Right lobe of liver (tissue), 6 donors: Measurements from ENCODE around the gene AFF4. TPM values are rescaled to one million over a fixed set of nuclear protein-coding genes. Genes with fewer than 3 reads are reported as not detected.
A peak's percentile ranks its signal among the peaks of the same experiment; 100 is the strongest.
"Not testable (repeated sequence)": the region's sequence is repeated elsewhere in the genome, so short reads cannot be mapped to it uniquely, and the experiment has no call there.

Experiments
- ATAC-seq, 4 donors: fragments of 200-7000 bp; cut with Tn5 transposase; one replicate each; pipeline ENCODE4 v1.9.1; 2020; ENCODE audit warnings: mild to moderate bottlenecking in 4 of 4, moderate library complexity in 4 of 4
- DNase-seq, 3 donors: peaks; one replicate each; pipeline ENCODE4 v3.0.0-alpha.2; 2020
- H3K27ac ChIP-seq, 3 donors: fragments of 200-600 bp; one replicate each; pipeline ENCODE4 v1.8.0; 2022
- H3K27me3 ChIP-seq, 2 donors: fragments of 200-600 bp; one replicate each; pipeline ENCODE4 v1.8.0; 2022
- H3K36me3 ChIP-seq, 4 donors: fragments of 200-600 bp; sonication (generic) in 1 of 4; one replicate each; pipeline versions ENCODE4 v1.5.1 to v1.8.0; 2017 to 2022; ENCODE audit warnings: control low read depth in 1 of 4
- H3K4me1 ChIP-seq, 4 donors: fragments of 200-600 bp; sonication (generic) in 1 of 4; one replicate each; pipeline versions ENCODE4 v1.5.1 to v1.8.0; 2017 to 2022; ENCODE audit warnings: control low read depth in 1 of 4
- H3K4me3 ChIP-seq, 3 donors: fragments of 200-600 bp; one replicate each; pipeline ENCODE4 v1.8.0; 2022
- H3K9me3 ChIP-seq, 4 donors: fragments of 200-600 bp; sonication (generic) in 1 of 4; one replicate each; pipeline versions ENCODE4 v1.5.1 to v1.8.0; 2017 to 2022; ENCODE audit warnings: control low read depth in 1 of 4
- CTCF ChIP-seq, 4 donors: fragments of 200-600 bp in 3 of 4; fragments of 450-650 bp in 1 of 4; IDR thresholded peaks; one replicate each; pipeline versions ENCODE4 v1.5.1 to v1.8.0; 2016 to 2022; ENCODE audit warnings: antibody characterized with exemption in 4 of 4, mild to moderate bottlenecking in 2 of 4
- POLR2A ChIP-seq: fragments of 450-650 bp; IDR thresholded peaks from one replicate; pipeline ENCODE4 v1.6.1; 2017; ENCODE audit warnings: antibody characterized with exemption, mild to moderate bottlenecking
- WGBS: methylation state at CpG from one replicate; pipeline ENCODE4 v1.1.6; 2018; ENCODE audit warnings: low coverage, low lambda C conversion rate; ENCODE audit not compliant: insufficient coverage; ENCODE audit errors: missing lambda C conversion rate; 5-methylcytosine and 5-hydroxymethylcytosine counted together
- intact Hi-C, 2 donors: fragments of 100-400 bp; cut with DNase I; formaldehyde crosslinking; loops; one replicate each; pipeline versions ENCODE4 v1.11.2 to v1.14.1; 2022
- total RNA-seq, 6 experiments: library from RNA; depleted of rRNA in 2 of 6; stranded (reverse); fragments of >200 nt in 2 of 6; fragmentation: NEBNext Ultra II Directional in 3 of 6; extraction: Animal tissue kit (Norgen Biotek cat#: 25700) in 3 of 6; gene quantifications; one replicate each; pipeline versions ENCODE4 v1.1.0 to v1.2.4, GENCODE V29; 2016 to 2023
- donor health status: DM: no; HTN: yes; CAD: no.
- donor health status: DM: no; HTN: no; CAD: no.
- donor health status: DM: no; HTN: no; CAD: no.
- donor health status: DM: no; HTN: yes; CAD: no.
- donor health status: DM: no; HTN: yes; CAD: no.

The AFF4 gene
- total RNA-seq, 6 experiments from 2014 or later = 16.4 to 26.8 (median 20.2) TPM

- no peak for TF ChIP-seq POLR2A
- no peak for TF ChIP-seq CTCF (IDR thresholded peaks at IDR 0.05)
Measured at GRCh38 chr5:132953710-132954109, 9.7 kb downstream of the AFF4 start.

DNA sequence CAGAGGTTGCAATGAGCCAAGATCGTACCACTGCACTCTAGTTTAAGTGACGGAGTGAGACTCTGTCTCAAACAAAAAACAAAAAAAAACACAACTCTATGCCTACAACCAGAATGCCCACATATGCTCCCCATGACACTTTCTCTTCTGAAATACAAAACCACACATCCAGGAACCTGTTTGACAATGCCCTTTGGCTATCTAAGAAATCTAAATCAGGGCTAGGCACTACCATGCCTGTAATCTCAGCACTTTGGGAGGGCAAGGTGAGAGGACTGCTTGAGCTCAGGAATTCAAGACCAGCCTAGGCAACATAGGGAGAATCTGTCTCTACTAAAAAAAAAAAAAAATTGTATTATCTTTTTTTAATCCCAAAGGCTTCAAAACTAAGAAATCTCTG is 10.6 kb downstream of the AFF4 start:
- no peak for DNase-seq
- TF ChIP-seq CTCF (IDR thresholded peaks at IDR 0.05) = no peak
- TF ChIP-seq POLR2A = no peak
- H3K4me3 ChIP-seq = no peak overlapping the region
- 89% methylated on average over 2 of the region's 2 CpGs for WGBS
- no peak overlapping the region for H3K27ac ChIP-seq
- peaks cover 0 to 14% (median 0%) of the 10 kb centered on the region in 4 donors for H3K4me1 ChIP-seq
- no peaks in the 10 kb centered on the region for H3K9me3 ChIP-seq
- no peaks in the 10 kb centered on the region for H3K27me3 ChIP-seq
- peaks cover 0 to 5% (median 0%) of the 10 kb centered on the region in 4 donors for H3K36me3 ChIP-seq
- no peak for ATAC-seq
- intact Hi-C loops = no loop called here

More at GRCh38 chr5:132953710-132954109, 9.7 kb downstream of the AFF4 start:
- no peak overlapping the region for H3K27ac ChIP-seq
- peaks cover 0 to 5% (median 0%) of the 10 kb centered on the region in 4 donors for H3K36me3 ChIP-seq
- DNase-seq (no peak), ATAC-seq (no peak)
- peaks cover 0 to 17% (median 0%) of the 10 kb centered on the region in 4 donors for H3K4me1 ChIP-seq
- no peaks in the 10 kb centered on the region for H3K9me3 ChIP-seq
- no peak overlapping the region for H3K4me3 ChIP-seq
- no peaks in the 10 kb centered on the region for H3K27me3 ChIP-seq
- 43% methylated on average over 6 of the region's 6 CpGs for WGBS
- intact Hi-C loops = no loop called here

DNA sequence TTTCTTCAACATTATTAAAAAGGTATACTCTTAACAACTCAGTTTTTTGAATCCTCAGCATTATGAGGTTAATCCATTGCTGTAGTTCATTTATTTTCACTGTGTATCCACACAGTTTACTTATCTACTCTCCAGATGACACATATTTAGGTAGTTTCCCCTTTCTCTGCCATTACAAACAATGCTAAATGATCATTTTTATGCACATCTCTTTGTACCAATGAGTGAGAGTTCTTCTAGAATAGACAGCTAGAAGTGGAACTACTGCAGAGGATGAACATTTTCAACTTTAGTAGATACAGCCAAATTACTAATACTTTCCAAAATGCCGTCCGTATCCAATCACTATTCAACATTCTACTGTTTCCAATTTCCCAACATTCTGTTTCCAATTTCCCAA is 11.5 kb downstream of the AFF4 start:
- Histone ChIP-seq H3K4me1 (peaks cover 0 to 14% (median 0%) of the 10 kb centered on the region in 4 donors), H3K36me3 (peaks cover 0 to 5% (median 0%) of the 10 kb centered on the region in 4 donors), H3K9me3 (no peaks in the 10 kb centered on the region), H3K27ac (no peak overlapping the region), H3K27me3 (no peaks in the 10 kb centered on the region), H3K4me3 (no peak overlapping the region)
- DNase-seq = no peak
- 89% methylated on average over 2 of the region's 2 CpGs for WGBS
- no peak for TF ChIP-seq POLR2A
- TF ChIP-seq CTCF (IDR thresholded peaks at IDR 0.05) = no peak
- intact Hi-C loops = no loop called here
- no peak for ATAC-seq

DNA sequence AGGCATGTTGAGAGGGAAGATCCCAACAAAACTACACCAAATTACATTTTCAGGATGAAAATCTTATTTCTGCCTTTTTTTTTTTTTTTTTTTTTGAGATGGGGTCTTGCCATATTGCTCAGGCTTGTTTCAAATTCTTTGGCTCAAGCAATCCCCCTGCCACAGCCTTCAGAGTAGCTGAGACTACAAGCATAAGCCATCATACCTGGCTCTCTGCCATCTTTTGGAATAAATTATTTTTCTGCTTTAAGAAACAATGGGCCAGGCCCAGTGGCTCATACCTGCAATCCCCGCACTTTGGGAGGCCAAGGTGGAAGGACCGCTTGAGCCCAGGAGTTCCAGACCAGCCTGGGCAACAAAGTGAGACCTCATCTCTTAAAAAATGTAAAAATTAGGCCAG is 14.3 kb downstream of the AFF4 start:
- Histone ChIP-seq H3K27me3 (no peaks in the 10 kb centered on the region), H3K4me1 (peaks cover 0 to 12% (median 0%) of the 10 kb centered on the region in 4 donors), H3K4me3 (no peak overlapping the region), H3K36me3 (peaks cover 0 to 3% (median 0%) of the 10 kb centered on the region in 4 donors), H3K9me3 (no peaks in the 10 kb centered on the region), H3K27ac (no peak overlapping the region)
- intact Hi-C loops = no loop called here
- ATAC-seq (no peak), DNase-seq (no peak)
- WGBS = no CpG with 5 or more reads among the region's 2 CpGs
- TF ChIP-seq POLR2A = no peak
- TF ChIP-seq CTCF (IDR thresholded peaks at IDR 0.05) = no peak

DNA sequence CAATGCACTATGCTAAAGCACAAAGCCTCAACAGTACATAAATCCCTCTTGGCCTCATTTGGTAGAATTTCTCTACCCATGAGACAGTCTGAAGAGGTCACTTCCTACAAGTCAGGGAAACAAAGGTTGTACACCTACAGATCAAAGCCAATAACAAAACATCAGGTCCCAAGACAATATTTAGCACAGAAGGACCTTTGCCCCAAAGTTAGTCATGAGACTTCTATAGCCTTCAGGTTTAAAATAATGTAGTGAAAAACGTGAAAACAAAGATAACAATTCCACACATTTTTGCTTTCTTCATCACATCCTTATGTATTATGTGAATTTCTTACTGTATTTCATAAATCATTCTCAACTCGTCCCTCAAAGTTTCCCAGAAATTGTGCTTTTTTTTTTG is 15.8 kb downstream of the AFF4 start:
- intact Hi-C loops = no loop called here

GRCh38 chr5:132945315-132945714 is 18.1 kb downstream of the AFF4 start:
- intact Hi-C loops, H3K27me3 ChIP-seq, H3K4me3 ChIP-seq, H3K27ac ChIP-seq, ATAC-seq, H3K36me3 ChIP-seq, H3K9me3 ChIP-seq, DNase-seq: not testable (repeated sequence)
- H3K4me1 ChIP-seq = peaks cover 0 to 17% (median 5%) of the 10 kb centered on the region in 4 donors
- WGBS = 91% methylated on average over 3 of the region's 4 CpGs

More for the DNA sequence above, 15.8 kb downstream of the AFF4 start:
- Histone ChIP-seq H3K36me3 (peaks cover 0 to 2% (median 0%) of the 10 kb centered on the region in 4 donors), H3K4me1 (peaks cover 0 to 6% (median 0%) of the 10 kb centered on the region in 4 donors), H3K4me3 (no peak overlapping the region), H3K9me3 (no peaks in the 10 kb centered on the region), H3K27me3 (no peaks in the 10 kb centered on the region), H3K27ac (no peak overlapping the region)
- WGBS = 44% methylated on average over 2 of the region's 2 CpGs
- ATAC-seq (peak in 1 of 4 donors; percentile 22), DNase-seq (no peak)
- TF ChIP-seq POLR2A (no peak), CTCF (IDR thresholded peaks at IDR 0.05) (no peak)
